GM12873 (cell line): ENCODE measurements around the gene NHSL1.

ENCODE experiments used
- CTCF ChIP-seq: IDR thresholded peaks from 2 replicates; pipeline ENCODE4 v1.5.1; 2012; ENCODE audit warnings: low read depth, mild to moderate bottlenecking, moderate library complexity, low read length, control low read depth; ENCODE audit not compliant: insufficient read depth; ENCODE audit errors: missing control alignments

NHSL1 gene

GRCh38 chr6:138503881-138504680, 4.8 kb upstream of the NHSL1 start:
- no peak for TF ChIP-seq CTCF

- no peak for TF ChIP-seq CTCF
These were observed 3.3 kb upstream of the NHSL1 start for GRCh38 chr6:138502546-138502945.

GRCh38 chr6:138500867-138501446, 1.7 kb upstream of the NHSL1 start:
- TF ChIP-seq CTCF: no peak

DNA sequence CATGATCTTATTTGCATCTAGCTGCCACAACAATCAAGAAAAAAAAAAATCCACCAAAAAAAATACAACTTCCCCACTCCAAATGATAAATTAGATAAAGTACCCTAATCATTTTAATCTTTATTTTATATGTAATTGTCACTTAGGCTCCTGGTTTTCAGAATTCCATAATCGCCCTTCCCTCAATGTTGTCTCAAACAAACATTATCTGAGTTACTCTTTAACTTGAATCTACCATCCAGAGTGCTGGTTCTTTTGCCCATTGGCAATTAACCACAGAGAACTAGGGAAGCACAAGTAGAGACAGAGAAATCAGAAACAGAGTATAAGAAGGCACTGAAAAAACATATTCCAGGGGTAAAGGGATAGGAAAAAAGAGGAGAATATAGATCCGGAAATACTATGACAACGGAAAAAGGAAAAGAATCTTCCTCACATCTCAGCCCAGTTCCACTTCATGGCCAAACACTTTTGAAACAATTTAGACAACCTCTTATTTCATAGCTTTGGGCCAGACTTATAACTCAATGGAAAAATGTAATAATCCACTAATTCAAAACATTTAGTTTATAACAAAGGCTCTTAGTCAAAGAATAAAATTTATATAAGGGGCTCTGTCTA, 861 bp upstream of the NHSL1 start:
- no peak for TF ChIP-seq CTCF

GRCh38 chr6:138498629-138499302, 528 bp downstream of the NHSL1 start:
- TF ChIP-seq CTCF: no peak

DNA sequence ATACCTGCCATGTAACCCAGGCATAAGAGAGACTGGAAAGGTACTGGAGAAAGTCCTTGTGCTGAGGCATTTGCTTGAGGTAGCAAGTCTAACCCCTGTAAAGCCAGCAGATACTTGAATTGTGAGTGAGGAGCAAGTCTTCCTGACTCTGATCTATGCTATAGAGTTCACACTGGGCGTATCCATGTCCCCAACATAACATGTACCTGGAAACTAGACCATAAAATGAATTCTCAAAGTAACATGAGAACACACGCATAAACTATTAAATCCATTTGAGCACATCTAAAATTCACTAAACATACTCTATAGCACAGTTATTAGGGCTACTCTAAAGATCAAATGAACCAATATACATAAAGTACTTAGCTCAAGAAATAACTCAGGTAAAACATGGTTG, 2.0 kb downstream of the NHSL1 start:
- no peak for TF ChIP-seq CTCF

DNA sequence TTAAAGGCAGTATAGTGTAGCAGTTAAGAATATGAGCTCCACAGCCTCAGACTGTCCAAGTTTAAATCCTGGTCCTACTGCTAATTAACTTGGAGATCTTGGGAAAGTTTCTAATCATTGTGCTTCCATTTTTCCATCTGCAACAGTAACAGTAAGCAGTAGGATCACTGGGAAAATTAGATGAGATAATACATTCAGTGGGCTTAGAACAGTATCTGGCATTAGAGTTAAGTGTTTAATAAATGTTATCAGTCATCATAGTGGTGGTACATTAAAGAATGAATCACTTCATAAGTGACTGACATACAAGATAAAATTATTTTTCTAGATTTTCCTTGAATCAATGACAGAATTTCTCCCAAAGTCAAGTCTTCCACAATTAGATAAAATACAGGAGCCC, 5.0 kb downstream of the NHSL1 start:
- no peak for TF ChIP-seq CTCF
